SU-DHL-6 (cell line): ENCODE measurements around the gene YIPF7.

Experiments
- H2AFZ ChIP-seq: fragments of 200-600 bp; sonication (generic); 2 replicates; pipeline ENCODE4 v1.6.1; 2014; ENCODE audit warnings: low read depth, mild to moderate bottlenecking, moderate library complexity, mixed read lengths, antibody characterized with exemption, low read length; ENCODE audit not compliant: severe bottlenecking
- H3F3A ChIP-seq: fragments of 200-600 bp; shearing (Covaris generic); 2 replicates; pipeline ENCODE4 v1.6.0; 2016; ENCODE audit warnings: antibody characterized with exemption, mild to moderate bottlenecking; ENCODE audit not compliant: insufficient read depth
- H3K27ac ChIP-seq: fragments of 200-600 bp; sonication (generic); 2 replicates; pipeline ENCODE4 v1.5.1; 2016; ENCODE audit warnings: low read depth, mild to moderate bottlenecking, low read length, moderate library complexity, mixed read lengths
- H3K27me3 ChIP-seq: fragments of 200-600 bp; sonication (generic), shearing (Covaris generic); 2 replicates; pipeline ENCODE4 v1.6.0; 2014; ENCODE audit warnings: mild to moderate bottlenecking, low read length
- H3K36me3 ChIP-seq: fragments of 200-600 bp; sonication (generic); 2 replicates; pipeline ENCODE4 v1.6.1; 2014; ENCODE audit warnings: mild to moderate bottlenecking, low read length, mixed read lengths
- H3K4me2 ChIP-seq: fragments of 300-600, 200-600 bp; shearing (Covaris generic), sonication (generic); 2 replicates; pipeline ENCODE4 v1.6.0; 2014; ENCODE audit warnings: low read length, low read depth, mild to moderate bottlenecking; ENCODE audit not compliant: poor library complexity, severe bottlenecking
- H3K4me3 ChIP-seq: fragments of 200-600 bp; sonication (generic); 2 replicates; pipeline ENCODE4 v1.5.1; 2014; ENCODE audit warnings: antibody characterized with exemption, low read length, mild to moderate bottlenecking, mixed read lengths; ENCODE audit not compliant: insufficient read depth, poor library complexity, severe bottlenecking
- H3K79me2 ChIP-seq: fragments of 200-600 bp; sonication (generic); 2 replicates; pipeline ENCODE4 v1.6.1; 2014; ENCODE audit warnings: mild to moderate bottlenecking, low read length, moderate library complexity; ENCODE audit not compliant: insufficient read depth
- H3K9ac ChIP-seq: fragments of 200-600 bp; sonication (generic); 2 replicates; pipeline ENCODE4 v1.7.0; 2014; ENCODE audit warnings: mild to moderate bottlenecking, low read length
- H3K9me2 ChIP-seq: fragments of 200-600 bp; sonication (generic); replicated peaks from 2 replicates; pipeline ENCODE4 v1.6.1; 2014; ENCODE audit warnings: low read length; ENCODE audit not compliant: insufficient read depth
- H3K9me3 ChIP-seq: fragments of 200-600 bp; sonication (generic); 2 replicates; pipeline ENCODE4 v1.6.1; 2014; ENCODE audit warnings: low read length, mixed read lengths; ENCODE audit not compliant: insufficient read depth
- H4K20me1 ChIP-seq: fragments of 200-600 bp; sonication (generic); 2 replicates; pipeline ENCODE4 v1.6.1; 2014; ENCODE audit warnings: low read depth, mild to moderate bottlenecking, antibody characterized with exemption, low read length, moderate library complexity, mixed read lengths
- EZH2phosphoT487 ChIP-seq: fragments of 200-600 bp; sonication (generic), shearing (Covaris generic); conservative IDR thresholded peaks from 2 replicates; pipeline ENCODE4 v1.6.1; 2018; ENCODE audit warnings: mild to moderate bottlenecking, antibody characterized with exemption, low read length, moderate library complexity, mixed read lengths
- TF ChIP-seq, protein P1 (sequence below): fragments of 200-600 bp; sonication (generic); IDR thresholded peaks from one replicate; pipeline ENCODE4 v1.5.1; 2017; ENCODE audit warnings: antibody characterized with exemption, mild to moderate bottlenecking, low read length, moderate library complexity; ENCODE audit not compliant: insufficient read depth, poor library complexity, severe bottlenecking

Gene YIPF7

DNA sequence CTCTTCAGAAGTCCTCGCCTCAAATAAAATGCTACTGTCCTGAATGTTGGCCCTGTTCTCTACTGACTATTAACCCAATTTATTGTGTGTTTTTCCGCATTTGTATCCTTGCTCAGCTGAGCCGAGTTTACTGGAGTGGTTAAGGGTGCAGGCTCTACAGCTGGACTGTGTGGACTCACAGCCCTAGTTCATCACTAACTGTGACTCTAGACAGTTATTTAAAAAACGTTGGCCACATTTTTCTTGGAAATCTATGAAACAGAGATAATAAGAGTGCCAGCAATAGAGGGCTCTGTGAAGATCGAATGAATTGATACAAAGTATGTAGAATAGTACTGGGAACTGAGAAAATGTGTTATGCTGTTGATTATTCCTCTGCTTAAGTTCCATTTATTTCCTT lies 23.9 kb upstream of the YIPF7 start:
- no peak overlapping the region for H3K4me3 ChIP-seq
- no peak overlapping the region for H3K27ac ChIP-seq
- H3K9me2 ChIP-seq = no peaks in the 10 kb centered on the region
- H2AFZ ChIP-seq = no peak overlapping the region
- no peaks in the 10 kb centered on the region for H3K27me3 ChIP-seq
- H3K9me3 ChIP-seq = no peaks in the 10 kb centered on the region
- no peak overlapping the region for H3K9ac ChIP-seq
- no peaks in the 10 kb centered on the region for H3K36me3 ChIP-seq
- H4K20me1 ChIP-seq = no peaks in the 10 kb centered on the region; the same call in 1 of the 2 replicates
- peaks cover 2% of the 10 kb centered on the region; the same call in 1 of the 2 replicates for H3F3A ChIP-seq
- TF ChIP-seq, protein P1, sequence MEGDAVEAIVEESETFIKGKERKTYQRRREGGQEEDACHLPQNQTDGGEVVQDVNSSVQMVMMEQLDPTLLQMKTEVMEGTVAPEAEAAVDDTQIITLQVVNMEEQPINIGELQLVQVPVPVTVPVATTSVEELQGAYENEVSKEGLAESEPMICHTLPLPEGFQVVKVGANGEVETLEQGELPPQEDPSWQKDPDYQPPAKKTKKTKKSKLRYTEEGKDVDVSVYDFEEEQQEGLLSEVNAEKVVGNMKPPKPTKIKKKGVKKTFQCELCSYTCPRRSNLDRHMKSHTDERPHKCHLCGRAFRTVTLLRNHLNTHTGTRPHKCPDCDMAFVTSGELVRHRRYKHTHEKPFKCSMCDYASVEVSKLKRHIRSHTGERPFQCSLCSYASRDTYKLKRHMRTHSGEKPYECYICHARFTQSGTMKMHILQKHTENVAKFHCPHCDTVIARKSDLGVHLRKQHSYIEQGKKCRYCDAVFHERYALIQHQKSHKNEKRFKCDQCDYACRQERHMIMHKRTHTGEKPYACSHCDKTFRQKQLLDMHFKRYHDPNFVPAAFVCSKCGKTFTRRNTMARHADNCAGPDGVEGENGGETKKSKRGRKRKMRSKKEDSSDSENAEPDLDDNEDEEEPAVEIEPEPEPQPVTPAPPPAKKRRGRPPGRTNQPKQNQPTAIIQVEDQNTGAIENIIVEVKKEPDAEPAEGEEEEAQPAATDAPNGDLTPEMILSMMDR = no peak
- TF ChIP-seq EZH2phosphoT487 = no peak
- H3K79me2 ChIP-seq = peaks cover 21% of the 10 kb centered on the region
- no peak overlapping the region for H3K4me2 ChIP-seq

DNA sequence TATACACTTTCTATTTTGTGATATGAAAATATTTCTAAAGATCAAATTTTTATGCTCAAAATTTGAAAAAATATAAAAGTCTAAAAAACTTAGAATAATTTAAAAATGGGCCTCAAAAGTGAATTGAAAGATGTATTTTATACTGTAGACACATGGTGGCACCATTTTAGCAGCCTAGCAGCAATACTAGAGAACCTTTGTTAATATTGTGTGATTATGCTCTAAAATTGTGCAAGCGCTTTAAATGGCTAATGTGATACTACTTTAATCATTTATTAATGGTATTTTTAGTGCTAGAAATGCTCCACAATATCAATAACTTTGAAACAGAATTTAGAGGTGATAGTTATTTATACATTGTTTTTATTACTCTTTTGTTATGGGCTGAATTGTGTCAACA lies 23.0 kb upstream of the YIPF7 start:
- Histone ChIP-seq H4K20me1 (no peaks in the 10 kb centered on the region), H3K9ac (no peak overlapping the region), H3K4me2 (no peak overlapping the region), H2AFZ (no peak overlapping the region), H3K9me2 (no peaks in the 10 kb centered on the region), H3K27ac (no peak overlapping the region), H3K36me3 (no peaks in the 10 kb centered on the region), H3K9me3 (no peaks in the 10 kb centered on the region), H3K27me3 (no peaks in the 10 kb centered on the region), H3F3A (no peaks in the 10 kb centered on the region), H3K4me3 (no peak overlapping the region), H3K79me2 (peaks cover 12% of the 10 kb centered on the region)
- TF ChIP-seq, protein P1 = no peak
- TF ChIP-seq EZH2phosphoT487 = no peak

DNA sequence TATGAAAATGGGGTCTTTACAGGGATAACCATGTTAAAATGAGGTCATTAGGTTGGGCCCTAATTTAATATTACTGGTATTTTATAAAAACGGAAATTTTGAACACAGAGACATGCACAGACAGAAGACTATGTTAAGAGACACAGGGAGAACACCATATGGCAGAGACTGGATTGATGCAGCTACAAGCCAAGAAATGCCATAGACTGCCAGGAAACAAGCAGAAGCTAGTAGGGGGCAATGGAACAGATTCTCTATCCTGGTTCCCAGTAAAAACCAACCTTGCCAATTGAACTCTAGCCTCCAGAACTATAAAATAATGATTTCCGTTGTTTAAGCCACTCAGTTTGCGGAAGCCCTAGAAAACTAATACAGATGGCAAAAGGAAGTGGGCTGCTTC lies 20.2 kb upstream of the YIPF7 start:
- no peaks in the 10 kb centered on the region for H4K20me1 ChIP-seq
- H3K9me3 ChIP-seq = no peaks in the 10 kb centered on the region
- no peaks in the 10 kb centered on the region for H3K27me3 ChIP-seq
- H3K79me2 ChIP-seq = no peaks in the 10 kb centered on the region
- H3K27ac ChIP-seq = no peak overlapping the region
- no peak overlapping the region for H2AFZ ChIP-seq
- TF ChIP-seq, protein P1 = no peak
- TF ChIP-seq EZH2phosphoT487 = no peak
- no peaks in the 10 kb centered on the region for H3K9me2 ChIP-seq
- no peak overlapping the region for H3K9ac ChIP-seq
- H3K4me3 ChIP-seq = no peak overlapping the region
- H3K36me3 ChIP-seq = no peaks in the 10 kb centered on the region
- no peak overlapping the region for H3K4me2 ChIP-seq
- no peaks in the 10 kb centered on the region for H3F3A ChIP-seq
